ENCODE data around the gene CDHR2.

CDHR2 gene

GRCh38 chr5:176524987-176525386, 24.2 kb upstream of the CDHR2 start:
- Mint-ChIP-seq H3K27me3 (ENCODE audit: low read depth) (no peaks in the 10 kb centered on the region), H3K9me3 (no peaks in the 10 kb centered on the region), H3K36me3 (ENCODE audit: low read depth) (peaks cover 23% of the 10 kb centered on the region), H3K4me1 (ENCODE audit: low read depth) (peaks cover 5% of the 10 kb centered on the region), H3K4me3 (no peak overlapping the region), H3K27ac (no peak overlapping the region)

GRCh38 chr5:176525677-176526076, 23.5 kb upstream of the CDHR2 start:
- Mint-ChIP-seq H3K9me3 (no peaks in the 10 kb centered on the region), H3K4me3 (no peak overlapping the region), H3K27ac (no peak overlapping the region), H3K27me3 (ENCODE audit: low read depth) (no peaks in the 10 kb centered on the region), H3K4me1 (ENCODE audit: low read depth) (peaks cover 5% of the 10 kb centered on the region), H3K36me3 (ENCODE audit: low read depth) (peaks cover 23% of the 10 kb centered on the region)

GRCh38 chr5:176526462-176526861, 22.7 kb upstream of the CDHR2 start:
- Mint-ChIP-seq H3K4me1 (ENCODE audit: low read depth) (peaks cover 9% of the 10 kb centered on the region), H3K4me3 (no peak overlapping the region), H3K36me3 (ENCODE audit: low read depth) (peaks cover 27% of the 10 kb centered on the region), H3K9me3 (no peaks in the 10 kb centered on the region), H3K27me3 (ENCODE audit: low read depth) (no peaks in the 10 kb centered on the region), H3K27ac (no peak overlapping the region)

- Mint-ChIP-seq H3K27me3 (ENCODE audit: low read depth) (no peaks in the 10 kb centered on the region), H3K27ac (no peak overlapping the region), H3K9me3 (no peaks in the 10 kb centered on the region), H3K36me3 (ENCODE audit: low read depth) (peaks cover 29% of the 10 kb centered on the region), H3K4me1 (ENCODE audit: low read depth) (peaks cover 12% of the 10 kb centered on the region), H3K4me3 (no peak overlapping the region)
Measured at GRCh38 chr5:176527246-176528222, 21.6 kb upstream of the CDHR2 start.

GRCh38 chr5:176528301-176528700, 20.8 kb upstream of the CDHR2 start:
- peak overlapping the region; percentile 55 for H3K27ac Mint-ChIP-seq
- peaks cover 15% of the 10 kb centered on the region for H3K4me1 Mint-ChIP-seq (ENCODE audit: low read depth)
- no peaks in the 10 kb centered on the region for H3K27me3 Mint-ChIP-seq (ENCODE audit: low read depth)
- H3K36me3 Mint-ChIP-seq (ENCODE audit: low read depth) = peaks cover 31% of the 10 kb centered on the region
- peak overlapping the region; percentile 10 for H3K4me3 Mint-ChIP-seq
- H3K9me3 Mint-ChIP-seq = no peaks in the 10 kb centered on the region

- no peak overlapping the region for H3K27ac Mint-ChIP-seq
- H3K27me3 Mint-ChIP-seq (ENCODE audit: low read depth) = no peaks in the 10 kb centered on the region
- peaks cover 20% of the 10 kb centered on the region for H3K4me1 Mint-ChIP-seq (ENCODE audit: low read depth)
- H3K9me3 Mint-ChIP-seq = no peaks in the 10 kb centered on the region
- peaks cover 34% of the 10 kb centered on the region for H3K36me3 Mint-ChIP-seq (ENCODE audit: low read depth)
- peak overlapping the region; percentile 10 for H3K4me3 Mint-ChIP-seq
Measured at GRCh38 chr5:176528761-176529115, 20.4 kb upstream of the CDHR2 start.

- peak overlapping the region; percentile 79 for H3K4me3 Mint-ChIP-seq
- H3K36me3 Mint-ChIP-seq (ENCODE audit: low read depth) = peaks cover 37% of the 10 kb centered on the region
- H3K9me3 Mint-ChIP-seq = no peaks in the 10 kb centered on the region
- H3K27ac Mint-ChIP-seq = peak overlapping the region; percentile 89
- no peaks in the 10 kb centered on the region for H3K27me3 Mint-ChIP-seq (ENCODE audit: low read depth)
- H3K4me1 Mint-ChIP-seq (ENCODE audit: low read depth) = peaks cover 25% of the 10 kb centered on the region
Measured at GRCh38 chr5:176529116-176529740, 19.9 kb upstream of the CDHR2 start.

- no peaks in the 10 kb centered on the region for H3K9me3 Mint-ChIP-seq
- H3K4me3 Mint-ChIP-seq = peak overlapping the region; percentile 79
- H3K27ac Mint-ChIP-seq = peak overlapping the region; percentile 89
- H3K27me3 Mint-ChIP-seq (ENCODE audit: low read depth) = no peaks in the 10 kb centered on the region
- H3K36me3 Mint-ChIP-seq (ENCODE audit: low read depth) = peaks cover 42% of the 10 kb centered on the region
- peaks cover 30% of the 10 kb centered on the region for H3K4me1 Mint-ChIP-seq (ENCODE audit: low read depth)
Measured at GRCh38 chr5:176529741-176530141, 19.4 kb upstream of the CDHR2 start.

- Mint-ChIP-seq H3K27ac (peak overlapping the region; percentile 62), H3K4me1 (ENCODE audit: low read depth) (peaks cover 36% of the 10 kb centered on the region), H3K9me3 (no peaks in the 10 kb centered on the region), H3K27me3 (ENCODE audit: low read depth) (no peaks in the 10 kb centered on the region), H3K4me3 (peak overlapping the region; percentile 85), H3K36me3 (ENCODE audit: low read depth) (peaks cover 41% of the 10 kb centered on the region)
Measured at GRCh38 chr5:176530393-176530982, 18.7 kb upstream of the CDHR2 start.

- Mint-ChIP-seq H3K4me3 (peak overlapping the region; percentile 85), H3K36me3 (ENCODE audit: low read depth) (peaks cover 48% of the 10 kb centered on the region), H3K4me1 (ENCODE audit: low read depth) (peaks cover 36% of the 10 kb centered on the region)
Measured at GRCh38 chr5:176530983-176531901, 17.9 kb upstream of the CDHR2 start.

GRCh38 chr5:176531902-176532493, 17.1 kb upstream of the CDHR2 start:
- Mint-ChIP-seq H3K27ac (peak overlapping the region; percentile 41), H3K9me3 (no peaks in the 10 kb centered on the region), H3K4me3 (peak overlapping the region; percentile 85), H3K36me3 (ENCODE audit: low read depth) (peaks cover 45% of the 10 kb centered on the region), H3K4me1 (ENCODE audit: low read depth) (peaks cover 37% of the 10 kb centered on the region), H3K27me3 (ENCODE audit: low read depth) (no peaks in the 10 kb centered on the region)

More at GRCh38 chr5:176530983-176531901, 17.9 kb upstream of the CDHR2 start:
- Mint-ChIP-seq H3K27ac (peak overlapping the region; percentile 91), H3K27me3 (ENCODE audit: low read depth) (no peaks in the 10 kb centered on the region), H3K9me3 (no peaks in the 10 kb centered on the region)

- Mint-ChIP-seq H3K36me3 (ENCODE audit: low read depth) (peaks cover 43% of the 10 kb centered on the region), H3K27me3 (ENCODE audit: low read depth) (no peaks in the 10 kb centered on the region), H3K4me3 (peak overlapping the region; percentile 99), H3K9me3 (no peaks in the 10 kb centered on the region), H3K27ac (peak overlapping the region; percentile 96), H3K4me1 (ENCODE audit: low read depth) (peaks cover 37% of the 10 kb centered on the region)
Measured at GRCh38 chr5:176532795-176533194, 16.3 kb upstream of the CDHR2 start.

- peaks cover 39% of the 10 kb centered on the region for H3K36me3 Mint-ChIP-seq (ENCODE audit: low read depth)
- no peaks in the 10 kb centered on the region for H3K9me3 Mint-ChIP-seq
- peak overlapping the region; percentile 99 for H3K4me3 Mint-ChIP-seq
- H3K4me1 Mint-ChIP-seq (ENCODE audit: low read depth) = peaks cover 43% of the 10 kb centered on the region
- no peaks in the 10 kb centered on the region for H3K27me3 Mint-ChIP-seq (ENCODE audit: low read depth)
- peak overlapping the region; percentile 96 for H3K27ac Mint-ChIP-seq
Measured at GRCh38 chr5:176533390-176533789, 15.8 kb upstream of the CDHR2 start.

Measured in T-helper 1 cell treated with Interleukin-12 subunit alpha and Interleukin-12 subunit beta and Interleukin-4 antibody, amounts not matched to agents 30 μg/mL and 1 μg/mL, for 36 hours (primary cell).